Measurements from ENCODE around the gene NCDN.

Gene NCDN

DNA sequence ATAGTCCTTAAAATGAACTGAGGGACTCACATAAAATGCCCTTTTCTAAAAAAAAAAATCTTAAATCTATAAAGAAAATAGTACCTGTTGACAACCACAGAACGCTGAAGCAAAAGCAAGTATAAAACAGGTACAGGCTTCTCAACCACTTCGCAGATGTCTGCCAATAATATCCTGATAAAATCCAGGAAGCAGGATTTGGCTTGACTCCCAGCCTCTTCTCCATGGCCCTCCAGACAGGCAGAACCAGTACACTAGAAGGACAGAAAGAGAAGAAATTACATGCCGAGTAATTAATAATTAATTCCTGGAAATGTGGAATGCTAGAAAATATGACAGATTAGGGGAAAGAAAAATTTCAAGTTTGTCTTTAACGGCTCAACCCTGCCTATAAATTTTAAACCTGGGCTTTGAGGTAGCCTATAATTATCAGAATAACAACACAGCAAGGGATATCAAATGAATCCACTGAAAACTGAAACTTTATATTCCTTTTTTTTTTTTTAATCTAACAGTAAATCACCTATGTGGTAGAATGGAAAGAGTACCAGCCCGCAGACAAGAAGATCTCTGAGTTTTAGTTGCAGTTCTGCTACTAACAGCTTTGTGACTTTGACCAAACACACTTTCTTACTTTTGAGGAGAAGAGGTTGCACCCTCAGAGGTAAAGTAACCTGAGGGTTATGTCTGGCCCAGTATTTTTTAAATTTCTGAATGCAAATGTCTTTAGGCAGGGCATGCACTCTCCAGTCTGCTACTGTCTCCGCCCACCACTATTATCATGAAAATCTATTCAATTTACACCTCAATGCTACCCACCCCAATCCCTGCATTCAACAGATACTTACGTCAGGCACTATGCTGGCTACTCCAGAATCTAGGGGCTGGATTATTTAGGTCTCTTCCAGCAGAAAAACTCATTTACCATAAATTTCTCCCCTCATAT, 3.1 kb upstream of the NCDN start:
- in situ Hi-C loops (cut with HindIII; ENCODE audit: low sequenced_read_pairs) = no loop called here

DNA sequence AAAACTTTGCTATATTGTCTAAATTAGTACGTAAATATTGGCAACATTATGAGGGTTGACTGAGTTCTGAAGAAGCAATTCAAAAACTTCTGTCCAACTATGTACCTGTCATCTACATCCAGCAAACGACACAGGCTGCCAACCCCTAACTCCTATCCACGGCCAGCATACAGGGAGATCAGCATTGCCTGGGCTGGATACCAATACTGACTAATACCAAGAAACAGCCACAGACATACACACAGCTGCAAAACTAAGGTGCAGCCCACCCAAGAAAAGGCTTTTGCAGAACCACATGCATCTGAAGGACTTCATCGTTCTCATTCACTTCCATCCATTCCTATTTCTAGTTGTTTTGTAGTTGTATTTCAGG, 2.4 kb upstream of the NCDN start:
- in situ Hi-C loops (cut with HindIII; ENCODE audit: low sequenced_read_pairs) = no loop called here

DNA sequence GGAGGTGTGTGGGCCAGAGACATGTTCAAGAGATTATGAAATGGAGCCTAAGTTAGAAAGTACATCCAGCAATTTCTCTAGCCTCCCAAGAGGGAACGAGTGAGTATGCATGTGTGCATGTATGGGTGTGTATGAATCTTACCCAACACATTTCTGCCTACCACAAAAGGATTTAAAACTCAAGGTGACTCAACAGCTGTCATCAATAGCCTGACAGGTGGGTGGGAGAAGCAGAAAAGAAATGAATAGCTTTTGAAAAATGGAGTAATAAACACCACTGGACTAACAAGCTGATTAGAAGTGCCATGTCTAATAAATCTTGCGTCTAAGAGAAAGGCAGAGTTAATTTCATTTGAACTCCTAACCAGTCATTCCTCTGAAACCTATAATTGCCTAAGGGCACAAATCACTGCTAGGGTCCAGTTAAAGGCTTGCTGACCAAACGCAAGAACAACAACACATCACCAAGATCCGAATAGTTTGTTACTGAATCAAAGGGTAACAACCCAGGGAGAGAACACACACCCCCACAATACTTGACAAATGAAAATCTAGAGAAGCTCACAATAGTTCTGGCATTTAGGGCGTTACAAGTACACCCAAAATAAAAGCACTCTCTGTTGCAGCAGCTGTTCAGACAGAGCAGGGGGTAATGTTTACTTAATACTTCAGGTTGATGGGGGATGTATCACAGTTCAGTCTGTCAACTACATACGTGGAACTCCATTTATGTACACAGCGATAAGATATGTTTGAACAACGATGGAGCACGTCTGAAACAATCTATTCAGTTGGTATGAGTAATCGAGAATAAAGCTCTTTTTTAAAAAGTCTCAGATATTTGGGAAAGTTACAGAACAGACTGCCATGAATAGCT, 1.8 kb upstream of the NCDN start:
- in situ Hi-C loops (cut with HindIII; ENCODE audit: low sequenced_read_pairs) = no loop called here

DNA sequence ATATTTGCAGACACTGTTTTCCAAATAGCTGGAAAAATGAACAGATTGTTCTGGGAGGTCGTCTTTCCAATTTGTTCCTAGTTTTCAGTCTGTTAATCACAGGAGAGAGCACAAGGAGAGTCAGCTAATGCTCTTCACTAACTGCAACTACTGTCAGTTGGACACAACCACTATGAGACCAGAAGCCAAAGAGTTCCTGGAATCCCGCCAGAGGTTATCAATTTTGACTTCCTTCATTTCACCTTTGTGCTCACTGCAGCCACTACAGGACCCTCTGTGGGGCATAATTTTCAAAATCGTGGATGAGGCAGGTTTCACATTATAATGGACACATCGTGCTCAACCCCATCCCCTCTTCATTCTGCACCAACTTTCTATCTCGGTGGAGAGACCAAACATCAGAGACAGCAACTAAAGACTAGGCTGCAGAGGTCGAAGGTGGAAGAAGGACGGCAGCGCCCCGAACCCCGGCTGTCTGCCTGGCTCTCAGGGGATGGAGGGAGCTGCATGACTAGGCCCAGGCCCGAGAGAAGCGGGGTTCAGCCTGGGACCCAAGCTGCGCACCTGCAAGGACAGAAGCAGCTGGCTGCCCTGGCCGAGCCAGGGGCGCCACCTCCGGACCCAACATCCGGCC, 998 bp upstream of the NCDN start:
- in situ Hi-C loops (cut with HindIII; ENCODE audit: low sequenced_read_pairs) = no loop called here

DNA sequence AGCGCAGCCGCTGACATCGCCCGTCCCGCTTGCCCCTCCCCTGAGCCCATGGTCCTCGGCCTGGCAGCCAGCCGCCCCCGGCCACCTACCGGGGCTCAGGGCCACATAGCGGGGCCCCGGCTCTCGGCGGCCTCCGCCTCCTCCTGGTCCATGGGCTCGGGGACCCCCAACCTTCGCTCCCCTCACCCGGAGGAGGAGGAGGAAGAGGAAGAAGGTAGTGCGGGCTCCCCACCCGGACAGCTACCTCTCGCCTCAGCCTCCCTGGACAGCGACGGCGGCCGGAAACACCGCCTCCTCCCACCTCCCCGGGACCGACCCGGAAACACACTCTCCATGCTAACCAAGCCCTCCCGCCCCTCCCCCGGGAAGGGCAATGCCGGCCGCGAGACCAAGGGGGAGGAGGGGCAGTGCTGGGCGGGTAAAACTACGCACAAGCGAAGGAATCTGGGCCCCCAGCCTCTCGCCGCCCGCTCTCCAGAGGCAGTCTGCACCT, 435 bp upstream of the NCDN start, which contains the start of gene KIAA0319L:
Gene KIAA0319L (minus strand): TSS at position 286 of the 493 bp plus-strand sequence. CDS start 2,912 bp downstream, outside the sequence.
- in situ Hi-C loops (cut with HindIII; ENCODE audit: low sequenced_read_pairs) = no loop called here

DNA sequence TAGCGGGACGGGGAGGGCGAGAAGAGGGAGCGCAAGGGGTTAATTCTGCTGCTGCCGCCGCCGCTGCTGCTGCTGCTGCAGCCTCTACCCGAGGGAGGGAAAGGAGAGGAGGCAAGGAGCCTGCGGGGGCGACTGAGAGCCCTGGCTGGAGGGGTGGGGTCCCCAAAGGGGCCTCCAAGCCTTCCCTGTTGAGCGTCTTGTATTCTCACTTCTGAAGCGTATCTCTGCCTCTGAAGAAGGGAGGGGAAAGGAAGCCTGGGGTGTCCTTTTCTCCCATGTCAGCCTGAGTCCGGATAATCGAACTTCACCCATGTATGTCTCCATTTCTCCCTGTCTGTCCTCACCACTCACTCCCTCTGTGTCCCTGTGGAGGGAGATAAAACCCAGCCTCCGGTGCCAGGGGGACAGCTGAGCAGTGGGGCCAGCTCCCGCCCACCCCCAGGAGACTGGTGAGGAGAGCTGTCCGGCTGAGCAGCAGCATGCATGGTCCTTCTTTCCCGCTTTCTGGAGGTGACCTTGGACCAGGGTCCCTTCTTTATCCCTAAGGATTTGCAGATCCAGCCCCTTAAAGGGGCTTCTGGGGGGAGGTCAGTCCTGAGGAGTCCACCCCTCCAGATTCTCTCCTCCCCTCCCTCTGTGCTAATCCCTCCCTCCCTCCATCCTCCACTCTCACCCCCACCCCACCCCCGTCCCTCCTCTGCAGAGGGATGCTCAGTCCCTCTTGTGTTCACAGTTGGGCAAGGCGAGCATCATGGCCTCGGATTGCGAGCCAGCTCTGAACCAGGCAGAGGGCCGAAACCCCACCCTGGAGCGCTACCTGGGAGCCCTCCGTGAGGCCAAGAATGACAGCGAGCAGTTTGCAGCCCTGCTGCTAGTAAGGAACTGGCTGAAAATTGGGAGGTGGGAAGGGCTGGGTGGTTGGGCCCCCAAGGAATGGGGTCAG, 1.0 kb downstream of the NCDN start:
- in situ Hi-C loops (cut with HindIII; ENCODE audit: low sequenced_read_pairs) = no loop called here

DNA sequence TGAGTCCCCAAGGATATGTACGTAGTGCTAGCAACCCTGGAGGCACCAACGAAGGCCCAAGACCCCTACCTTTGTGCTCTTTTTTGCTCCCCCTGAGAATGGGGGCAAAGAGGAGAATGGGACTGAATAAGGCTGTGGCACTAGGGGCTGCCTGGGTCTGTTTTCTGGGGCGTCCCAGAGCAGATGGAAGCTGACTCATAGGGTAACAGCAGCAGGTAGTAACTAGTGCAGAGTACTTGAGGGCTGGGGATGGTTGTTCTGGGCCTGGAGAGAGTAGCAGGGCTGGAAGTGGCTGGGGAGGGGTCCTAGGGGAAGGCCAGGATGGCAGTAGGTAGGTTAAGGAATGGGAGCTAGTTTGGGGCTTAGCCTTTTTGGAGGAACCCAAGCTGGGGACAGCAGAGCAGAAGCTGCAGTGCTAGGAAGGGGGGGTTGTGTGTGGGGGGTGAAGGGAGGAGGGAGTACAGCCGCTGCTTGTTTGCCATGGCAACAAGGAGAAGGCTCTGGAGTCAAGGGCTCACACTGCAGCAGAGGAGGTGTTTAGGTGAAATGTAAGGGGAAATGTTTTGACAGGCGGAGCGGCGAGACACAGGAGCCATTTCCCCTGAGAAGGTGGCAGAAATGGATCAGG, 1.8 kb downstream of the NCDN start:
- in situ Hi-C loops (cut with HindIII; ENCODE audit: low sequenced_read_pairs) = no loop called here

DNA sequence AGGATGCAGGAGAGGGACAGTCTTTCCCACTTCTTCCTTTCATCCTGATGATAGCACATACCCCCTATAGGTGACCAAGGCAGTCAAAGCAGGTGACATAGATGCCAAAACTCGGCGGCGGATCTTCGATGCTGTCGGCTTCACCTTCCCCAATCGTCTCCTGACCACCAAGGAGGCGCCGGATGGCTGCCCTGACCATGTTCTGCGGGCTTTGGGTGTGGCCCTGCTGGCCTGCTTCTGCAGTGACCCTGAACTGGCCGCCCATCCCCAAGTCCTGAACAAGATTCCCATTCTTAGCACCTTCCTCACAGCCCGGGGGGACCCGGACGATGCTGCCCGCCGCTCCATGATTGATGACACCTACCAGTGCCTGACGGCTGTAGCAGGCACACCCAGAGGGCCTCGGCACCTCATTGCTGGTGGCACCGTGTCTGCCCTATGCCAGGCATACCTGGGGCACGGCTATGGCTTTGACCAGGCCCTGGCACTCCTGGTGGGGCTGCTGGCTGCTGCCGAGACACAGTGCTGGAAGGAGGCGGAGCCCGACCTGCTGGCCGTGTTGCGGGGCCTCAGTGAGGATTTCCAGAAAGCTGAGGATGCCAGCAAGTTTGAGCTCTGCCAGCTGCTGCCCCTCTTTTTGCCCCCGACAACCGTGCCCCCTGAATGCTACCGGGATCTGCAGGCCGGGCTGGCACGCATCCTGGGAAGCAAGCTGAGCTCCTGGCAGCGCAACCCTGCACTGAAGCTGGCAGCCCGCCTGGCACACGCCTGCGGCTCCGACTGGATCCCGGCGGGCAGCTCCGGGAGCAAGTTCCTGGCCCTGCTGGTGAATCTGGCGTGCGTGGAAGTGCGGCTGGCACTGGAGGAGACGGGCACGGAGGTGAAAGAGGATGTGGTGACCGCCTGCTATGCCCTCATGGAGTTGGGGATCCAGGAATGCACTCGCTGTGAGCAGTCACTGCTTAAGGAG, 2.9 kb downstream of the NCDN start:
- in situ Hi-C loops (cut with HindIII; ENCODE audit: low sequenced_read_pairs) = loop anchor here (10.0 kb wide), 1 partner anchor 116 kb away; no protein-coding TSS in a partner anchor

DNA sequence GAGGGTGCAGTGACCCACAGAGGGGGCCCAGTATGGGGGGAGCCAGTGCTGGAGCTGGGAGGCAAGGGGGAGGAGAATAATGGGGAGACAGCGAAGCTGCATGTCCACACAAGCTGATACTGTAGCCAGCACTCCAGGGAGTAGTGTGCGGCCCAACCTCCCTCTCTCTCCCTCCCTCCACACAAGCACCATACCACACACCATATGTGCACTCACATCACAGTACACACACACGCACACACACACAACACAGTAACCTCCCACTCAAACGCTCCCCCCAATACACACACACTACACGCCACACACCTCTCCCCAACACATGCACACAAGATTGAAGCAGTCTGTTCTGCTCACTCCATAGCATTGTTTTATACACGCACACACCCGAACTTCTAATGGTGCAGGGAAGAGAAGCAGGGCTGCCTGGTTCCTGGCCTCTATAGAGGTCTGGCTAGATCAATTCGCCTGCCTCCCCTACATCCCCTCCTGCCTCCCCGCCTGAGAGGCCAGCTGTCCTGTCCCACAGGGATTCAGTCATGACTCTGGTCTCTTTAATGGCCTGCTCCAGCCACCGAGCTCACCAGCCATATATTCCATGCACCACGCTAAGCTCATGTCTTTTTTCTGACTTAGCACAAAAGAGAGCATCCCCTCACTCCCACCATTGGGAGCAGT, 3.8 kb downstream of the NCDN start:
- in situ Hi-C loops (cut with HindIII; ENCODE audit: low sequenced_read_pairs) = loop anchor here (10.0 kb wide), 1 partner anchor 117 kb away; no protein-coding TSS in a partner anchor

DNA sequence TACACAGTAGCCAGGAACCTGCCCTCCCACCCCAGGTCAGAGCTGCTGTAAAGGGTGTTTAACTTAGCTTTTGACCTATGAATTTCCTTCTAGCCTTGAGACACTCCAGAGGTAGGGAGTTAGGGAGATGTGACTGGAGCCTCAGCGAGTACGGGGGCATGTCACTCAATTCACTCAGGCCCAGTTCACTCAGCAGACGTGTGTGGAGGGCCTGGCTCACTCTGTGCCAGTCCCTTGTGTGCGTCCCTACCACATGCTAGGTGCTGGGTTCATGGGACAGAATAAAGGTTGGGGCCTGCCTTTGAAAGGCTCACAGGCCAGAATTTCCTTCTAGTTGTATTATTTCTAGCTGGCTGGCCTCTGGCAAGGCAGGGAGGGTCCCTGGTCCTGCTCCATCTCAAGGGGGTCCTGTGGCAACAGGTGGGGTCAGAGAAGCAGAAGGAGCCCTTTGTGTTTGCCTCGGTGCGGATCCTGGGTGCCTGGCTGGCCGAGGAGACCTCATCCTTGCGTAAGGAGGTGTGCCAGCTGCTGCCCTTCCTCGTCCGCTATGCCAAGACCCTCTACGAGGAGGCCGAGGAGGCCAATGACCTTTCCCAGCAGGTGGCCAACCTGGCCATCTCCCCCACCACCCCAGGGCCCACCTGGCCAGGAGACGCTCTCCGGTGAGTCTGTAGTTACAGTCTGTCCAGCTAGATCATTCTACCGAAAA, 4.5 kb downstream of the NCDN start:
- in situ Hi-C loops (cut with HindIII; ENCODE audit: low sequenced_read_pairs) = loop anchor here (10.0 kb wide), 1 partner anchor 117 kb away; no protein-coding TSS in a partner anchor

DNA sequence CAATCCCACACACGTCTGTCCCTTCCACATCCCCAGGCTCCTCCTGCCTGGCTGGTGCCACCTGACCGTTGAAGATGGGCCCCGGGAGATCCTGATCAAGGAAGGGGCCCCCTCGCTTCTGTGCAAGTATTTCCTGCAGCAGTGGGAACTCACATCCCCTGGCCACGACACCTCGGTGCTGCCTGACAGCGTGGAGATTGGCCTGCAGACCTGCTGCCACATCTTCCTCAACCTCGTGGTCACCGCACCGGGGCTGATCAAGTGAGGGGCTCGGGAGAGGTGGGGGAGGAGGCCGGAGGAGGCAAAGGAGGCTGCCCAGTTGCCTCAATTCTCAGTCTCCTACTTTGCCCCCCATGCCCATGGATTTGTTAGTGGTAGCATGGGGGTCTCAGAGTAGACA, 5.6 kb downstream of the NCDN start:
- in situ Hi-C loops (cut with HindIII; ENCODE audit: low sequenced_read_pairs) = loop anchor here (10.0 kb wide), 1 partner anchor 118 kb away; no protein-coding TSS in a partner anchor

DNA sequence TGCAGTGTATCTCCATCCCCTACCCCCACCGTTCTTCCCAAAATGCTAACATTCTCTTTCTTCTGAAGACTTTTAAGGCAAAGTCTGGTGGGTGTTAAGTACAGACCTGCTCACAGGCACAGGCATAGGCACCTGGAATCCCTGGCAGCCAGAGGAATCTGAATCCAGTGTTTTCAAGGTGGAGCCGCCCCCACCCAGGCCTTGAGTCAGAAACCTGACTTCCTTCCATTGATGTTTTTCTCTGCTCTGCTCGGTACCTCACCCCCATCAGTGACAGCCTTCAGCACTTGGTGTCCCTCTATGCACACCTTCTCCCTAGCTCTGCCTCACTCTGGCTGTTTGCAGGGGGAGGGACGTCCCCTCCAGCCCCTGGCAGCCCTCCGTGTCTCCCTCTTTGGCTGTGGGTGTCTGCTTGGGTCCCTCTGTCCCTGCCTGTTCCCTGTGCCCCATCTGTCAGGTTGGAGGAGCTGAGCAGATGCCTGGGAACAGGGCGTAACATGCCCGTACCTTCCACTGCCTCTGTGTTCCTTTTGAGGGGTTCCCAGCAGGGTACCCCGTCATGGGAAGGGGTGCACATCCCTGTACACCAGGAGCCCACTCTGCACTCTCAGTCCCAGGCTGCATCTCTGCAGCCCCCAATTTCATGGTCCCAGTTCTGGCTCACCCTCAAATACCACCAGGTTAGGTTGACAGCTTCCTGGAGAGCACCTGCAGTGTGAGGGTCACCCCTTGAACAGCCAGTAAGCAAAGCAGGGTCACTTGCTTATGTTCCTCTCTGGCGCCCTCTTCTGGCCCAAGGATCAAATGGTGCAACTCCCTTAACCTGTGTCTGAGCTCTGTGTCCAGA, 6.7 kb downstream of the NCDN start:
- in situ Hi-C loops (cut with HindIII; ENCODE audit: low sequenced_read_pairs) = loop anchor here (10.0 kb wide), 1 partner anchor 119 kb away; no protein-coding TSS in a partner anchor

DNA sequence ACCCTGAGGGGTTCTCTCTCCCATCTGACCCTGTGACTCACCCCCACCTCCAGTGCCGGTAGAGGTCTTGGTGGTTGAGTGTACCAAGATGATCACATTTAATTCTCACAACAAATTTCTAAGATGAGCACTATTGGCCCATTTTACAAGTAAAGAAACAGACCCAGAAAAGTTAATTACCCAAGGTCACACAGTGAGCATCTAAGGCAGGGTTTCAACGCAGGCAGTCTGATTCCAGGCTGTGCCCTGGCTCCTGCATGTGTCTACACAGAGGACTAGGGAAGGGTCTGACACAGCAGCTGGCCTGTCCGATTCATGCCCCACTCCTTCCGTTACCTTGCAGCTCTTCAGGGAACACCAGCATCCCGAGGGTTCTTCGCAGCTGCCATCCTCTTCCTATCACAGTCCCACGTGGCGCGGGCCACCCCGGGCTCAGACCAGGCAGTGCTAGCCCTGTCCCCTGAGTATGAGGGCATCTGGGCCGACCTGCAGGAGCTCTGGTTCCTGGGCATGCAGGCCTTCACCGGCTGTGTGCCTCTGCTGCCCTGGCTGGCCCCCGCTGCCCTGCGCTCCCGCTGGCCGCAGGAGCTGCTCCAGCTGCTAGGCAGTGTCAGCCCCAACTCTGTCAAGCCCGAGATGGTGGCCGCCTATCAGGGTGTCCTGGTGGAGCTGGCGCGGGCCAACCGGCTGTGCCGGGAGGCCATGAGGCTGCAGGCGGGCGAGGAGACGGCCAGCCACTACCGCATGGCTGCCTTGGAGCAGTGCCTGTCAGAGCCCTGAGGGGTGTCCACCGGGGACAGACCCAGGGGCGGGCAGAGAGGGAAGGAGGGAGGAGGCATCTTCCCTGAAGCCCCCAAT, 7.5 kb downstream of the NCDN start:
- in situ Hi-C loops (cut with HindIII; ENCODE audit: low sequenced_read_pairs) = loop anchor here (5.0 to 10.0 kb wide), 2 partner anchors 120 to 162 kb away; no protein-coding TSS in a partner anchor

DNA sequence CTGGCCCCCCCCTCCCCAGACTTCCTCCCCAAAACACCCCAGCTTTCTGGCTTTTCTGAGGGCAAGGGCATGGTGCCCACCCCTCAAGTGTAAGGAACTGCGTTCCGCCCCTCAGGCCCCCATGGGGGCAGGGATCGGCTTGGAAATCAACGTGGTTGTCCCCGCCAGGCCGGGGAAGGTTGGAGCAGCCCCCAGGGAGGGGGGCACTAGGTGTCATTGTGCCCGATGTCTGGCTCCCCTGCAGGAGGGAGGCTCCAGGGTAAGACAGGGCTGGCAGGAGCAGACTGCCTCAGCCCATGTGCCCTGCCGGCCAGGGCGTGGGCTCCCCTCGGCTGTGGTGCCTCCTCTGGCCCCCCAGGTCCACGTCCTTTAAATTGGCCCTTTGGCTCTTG, 8.1 kb downstream of the NCDN start:
- in situ Hi-C loops (cut with HindIII; ENCODE audit: low sequenced_read_pairs) = loop anchor here (5.0 to 10.0 kb wide), 2 partner anchors 121 to 162 kb away; no protein-coding TSS in a partner anchor
